ENCODE data around the gene COASY.
A peak's percentile ranks its signal among the peaks of the same experiment; 100 is the strongest.
"Not testable (repeated sequence)": the region's sequence is repeated elsewhere in the genome, so short reads cannot be mapped to it uniquely, and the experiment has no call there.

The COASY gene

DNA sequence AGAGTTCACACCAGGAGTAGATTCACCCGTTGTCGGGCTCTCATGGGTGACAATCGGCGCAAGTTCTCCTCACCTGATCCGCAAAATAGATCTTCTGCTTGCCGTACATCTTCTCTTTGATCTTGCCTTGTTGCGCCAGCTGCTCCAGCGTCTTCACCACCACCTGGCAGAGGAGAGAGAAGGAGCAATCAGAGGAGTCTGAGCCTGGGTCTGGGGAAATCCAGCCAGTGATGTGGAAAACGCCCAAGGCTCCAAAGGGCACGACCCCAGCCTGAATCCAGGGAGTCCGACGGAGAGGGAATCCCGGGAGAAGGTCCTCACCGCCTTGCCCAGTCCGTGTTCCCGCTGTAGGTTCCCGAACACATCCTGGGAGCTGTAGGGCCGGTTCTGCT lies 15.2 kb downstream of the COASY start:
- no peak for DNase-seq

DNA sequence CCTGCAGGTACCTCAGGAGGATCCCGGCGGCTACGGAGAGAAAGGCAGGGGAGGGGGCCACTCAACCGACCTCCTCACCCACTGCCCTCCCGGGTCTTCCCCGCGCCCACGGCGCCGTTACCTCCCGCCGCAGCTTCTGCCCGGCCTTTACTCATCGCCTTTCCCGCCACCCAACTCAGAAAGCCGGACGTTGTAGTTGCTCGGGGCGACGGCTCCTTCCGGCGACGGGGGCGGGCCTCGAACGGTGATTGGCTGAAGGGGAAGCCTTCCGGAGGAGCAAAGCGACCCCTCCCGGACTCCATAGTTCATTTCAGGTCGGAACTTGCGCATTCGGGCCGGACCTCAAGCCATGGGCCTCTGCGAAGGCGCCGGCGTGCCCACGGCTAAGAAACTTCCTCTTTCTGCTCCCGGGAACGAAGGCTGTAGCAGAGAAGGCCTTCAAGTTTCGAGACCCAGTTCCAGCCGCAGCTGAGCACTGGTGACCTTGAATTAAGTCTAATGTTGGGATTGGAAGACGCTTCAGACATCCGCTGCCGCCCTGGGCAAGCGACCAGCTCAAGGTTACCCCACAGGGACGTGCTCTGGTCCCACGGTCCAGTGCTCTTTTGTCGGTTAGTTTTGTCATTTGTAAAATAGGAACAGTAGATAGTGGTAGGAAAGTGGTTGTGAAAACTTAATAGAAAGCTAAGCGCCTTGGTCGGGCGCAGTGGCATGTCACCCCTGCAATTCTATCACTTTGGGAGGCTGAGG lies 15.8 kb downstream of the COASY start, which contains the start of gene PSMC3IP:
PSMC3IP (minus strand) TSS at position 198 of the 750 bp plus-strand sequence; CDS start at position 155, 43 bp downstream.
- DNase-seq: peak; percentile 94

DNA sequence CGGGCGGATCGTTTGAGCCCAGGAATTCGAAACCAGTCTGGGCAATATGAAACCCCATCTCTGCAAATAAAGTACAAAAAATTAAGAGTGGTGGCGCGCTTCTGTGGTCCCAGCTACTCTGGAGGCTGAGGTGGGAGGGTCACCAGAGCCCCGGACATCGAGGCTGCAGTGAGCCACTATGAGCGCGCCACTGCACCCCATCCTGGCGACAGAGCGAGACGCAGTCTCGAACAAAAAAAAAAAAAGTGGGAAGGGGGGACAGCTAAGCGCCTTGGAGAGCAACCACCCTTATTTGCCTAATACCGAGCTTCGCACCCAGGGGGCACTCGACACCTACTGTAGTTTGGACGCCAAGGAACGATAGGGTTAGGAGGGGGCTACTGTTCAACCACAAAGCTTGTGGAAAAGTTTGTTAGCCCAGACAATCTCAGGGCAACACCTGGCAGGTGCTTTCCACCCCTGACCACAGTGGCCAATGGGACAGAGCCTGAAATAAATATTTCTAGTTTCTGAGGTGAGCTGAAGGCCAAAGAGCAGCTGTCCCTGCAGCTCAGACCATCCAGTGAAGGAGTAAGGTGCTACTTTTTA lies 16.4 kb downstream of the COASY start:
- DNase-seq: peak; percentile 71

DNA sequence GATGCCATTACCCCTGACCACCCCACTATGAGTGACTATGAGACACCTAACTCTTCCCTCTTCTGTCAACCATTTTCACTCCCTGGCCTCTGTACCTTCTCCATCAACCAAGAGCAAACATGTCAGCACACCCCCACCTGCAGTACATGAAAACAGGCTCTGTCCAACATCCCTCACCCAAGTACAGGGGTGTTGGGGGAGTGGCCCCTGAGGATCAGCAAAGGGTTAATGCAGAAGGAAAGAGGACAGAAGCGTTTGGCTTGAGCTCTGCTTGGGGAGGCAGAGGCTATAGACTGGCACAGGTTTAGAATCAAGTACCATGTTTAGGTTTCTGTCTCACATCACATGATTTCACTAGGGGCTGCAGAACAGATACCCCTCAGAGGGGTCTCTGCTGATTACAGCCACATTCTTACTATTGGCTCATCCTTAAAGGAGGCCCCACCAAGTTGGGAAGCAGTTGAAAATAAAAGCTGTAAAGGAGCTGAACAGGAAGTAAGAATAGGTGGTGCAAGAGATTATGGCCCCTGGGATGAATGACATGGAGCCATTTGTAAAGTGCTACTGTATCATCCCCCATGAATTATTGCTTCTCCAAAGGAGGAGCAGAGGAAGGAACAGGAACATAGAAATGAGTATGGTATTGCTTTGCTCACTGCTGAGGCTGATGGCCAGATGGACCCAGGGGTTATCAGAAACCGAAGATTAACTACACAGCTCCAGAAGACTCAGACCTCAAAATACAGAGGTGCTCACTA lies 18.0 kb downstream of the COASY start:
- DNase-seq: no peak

DNA sequence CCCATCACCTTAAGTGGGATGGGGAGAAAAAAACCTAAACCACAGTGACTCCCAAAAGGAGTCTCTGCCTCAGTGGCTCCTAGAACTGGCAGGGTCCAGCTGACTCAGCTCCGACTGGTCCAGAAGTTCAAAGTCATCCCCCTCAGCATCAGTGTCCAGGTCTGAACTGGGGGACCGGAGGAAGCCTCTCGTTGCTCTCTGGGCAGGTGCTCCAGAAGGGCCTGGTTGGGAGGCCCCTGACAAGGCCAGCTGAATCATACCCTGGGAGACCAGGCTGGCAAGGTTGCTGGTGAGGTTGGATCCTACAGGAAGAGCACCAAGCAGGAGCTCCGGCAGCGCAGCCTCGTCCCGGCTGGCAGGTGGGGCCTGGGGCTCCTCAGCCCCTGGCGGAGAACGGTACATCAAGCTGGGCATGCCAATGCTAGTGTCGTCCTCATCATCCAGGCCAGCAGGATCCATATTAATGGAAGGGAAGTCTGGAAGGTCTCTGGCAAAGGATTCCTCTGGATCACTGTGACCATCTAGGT lies 19.9 kb downstream of the COASY start:
- no peak for DNase-seq

- DNase-seq: no peak
Observed at GRCh38 chr17:42584880-42585279, 22.9 kb downstream of the COASY start.

GRCh38 chr17:42585353-42585752 lies 23.4 kb downstream of the COASY start:
- DNase-seq: no peak

DNA sequence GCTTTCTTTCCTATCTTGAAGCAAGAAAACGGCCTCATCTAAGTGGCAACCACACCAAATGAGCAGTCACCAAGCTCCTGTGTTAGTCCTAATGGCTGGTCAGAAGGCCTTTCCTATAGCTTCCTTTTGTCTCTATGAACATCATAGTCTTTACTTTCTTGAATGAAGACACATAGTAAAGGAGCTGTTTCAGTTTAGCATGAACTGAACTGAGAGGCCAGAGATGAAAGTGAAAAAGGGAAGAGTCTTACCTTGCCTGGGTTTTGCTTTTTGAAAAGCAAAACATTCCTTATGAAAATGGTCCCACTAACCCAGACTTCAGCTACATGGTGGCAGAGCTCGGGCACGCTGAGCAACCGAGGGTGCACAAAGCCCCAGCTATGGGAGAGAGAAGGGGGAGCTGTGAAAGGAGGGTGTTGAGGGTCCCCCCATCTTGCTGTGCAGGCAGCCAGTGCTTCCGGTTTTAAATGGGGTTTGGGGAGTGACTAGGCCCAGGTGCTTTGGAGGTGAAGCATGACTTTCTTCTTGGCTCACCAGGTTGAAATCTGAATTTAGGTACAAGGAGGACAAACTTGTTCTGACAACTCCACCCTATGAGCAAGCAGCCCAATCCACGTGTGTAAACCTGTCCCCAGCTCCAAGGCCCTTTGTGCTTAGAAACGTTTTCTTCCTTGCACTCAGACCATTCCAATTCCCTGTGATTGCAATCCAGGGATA lies 24.7 kb downstream of the COASY start:
- no peak for DNase-seq

DNA sequence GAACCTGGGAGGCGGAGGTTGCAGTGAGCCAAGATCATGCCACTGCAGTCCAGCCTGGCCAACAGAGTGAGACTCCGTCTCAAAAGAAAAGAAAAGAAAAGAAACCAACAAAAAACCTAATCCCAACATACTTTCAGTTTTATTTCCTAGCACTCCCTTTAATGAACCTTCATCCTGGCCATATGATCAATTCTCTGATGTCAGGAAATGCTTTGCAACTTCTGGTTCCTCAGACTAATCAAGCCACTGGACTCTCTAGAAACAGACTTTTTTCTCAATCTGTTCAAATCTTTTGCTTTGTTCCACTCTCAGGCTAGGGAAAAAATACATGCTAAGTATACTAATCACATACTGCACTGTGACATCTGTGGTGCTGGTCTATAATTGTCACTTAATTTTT lies 28.9 kb downstream of the COASY start:
- DNase-seq: no peak

- DNase-seq: no peak
Observed at GRCh38 chr17:42591411-42591810, 29.5 kb downstream of the COASY start.

GRCh38 chr17:42596386-42596785 lies 34.4 kb downstream of the COASY start:
- no peak for DNase-seq

DNA sequence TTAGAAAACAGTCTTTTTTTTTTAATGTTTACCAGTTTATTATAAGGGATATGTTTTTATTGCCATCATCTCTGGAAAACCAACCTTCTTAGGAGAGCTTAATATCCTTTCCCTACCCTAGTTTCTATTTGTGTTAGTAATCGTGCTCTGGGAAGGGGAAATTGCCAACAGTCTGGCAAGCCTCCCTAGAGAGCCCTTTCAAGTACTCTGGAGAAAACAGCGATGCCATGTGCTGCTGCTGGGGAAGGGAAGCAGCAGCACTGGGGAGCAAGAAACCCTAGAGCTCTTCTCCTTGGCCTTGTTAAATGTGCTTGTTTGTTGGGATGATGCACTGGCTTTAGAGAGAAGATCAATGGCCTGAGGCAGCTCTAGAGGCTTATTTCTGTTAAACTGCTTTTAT lies 37.0 kb downstream of the COASY start:
- no peak for DNase-seq

GRCh38 chr17:42603318-42603717 lies 41.4 kb downstream of the COASY start:
- no peak for DNase-seq

DNA sequence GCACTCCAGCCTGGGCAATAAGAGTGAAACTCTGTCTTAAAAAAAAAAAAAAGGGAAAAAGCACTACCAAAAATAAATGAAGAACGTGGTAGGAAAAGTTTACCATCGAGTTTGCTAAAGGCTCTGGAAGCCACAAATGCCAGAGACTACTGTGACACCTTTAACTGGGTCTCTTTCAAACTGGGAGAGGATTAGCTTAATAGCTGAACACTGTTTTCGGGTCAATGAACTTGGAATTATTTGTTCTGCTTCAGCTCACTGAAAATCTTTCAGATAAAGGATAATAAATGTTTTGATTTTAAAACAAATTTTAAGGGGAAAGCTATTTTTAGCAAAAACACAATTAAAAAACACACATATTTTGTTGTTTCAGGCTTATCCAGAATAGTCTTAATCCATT lies 45.8 kb downstream of the COASY start:
- no peak for DNase-seq

DNA sequence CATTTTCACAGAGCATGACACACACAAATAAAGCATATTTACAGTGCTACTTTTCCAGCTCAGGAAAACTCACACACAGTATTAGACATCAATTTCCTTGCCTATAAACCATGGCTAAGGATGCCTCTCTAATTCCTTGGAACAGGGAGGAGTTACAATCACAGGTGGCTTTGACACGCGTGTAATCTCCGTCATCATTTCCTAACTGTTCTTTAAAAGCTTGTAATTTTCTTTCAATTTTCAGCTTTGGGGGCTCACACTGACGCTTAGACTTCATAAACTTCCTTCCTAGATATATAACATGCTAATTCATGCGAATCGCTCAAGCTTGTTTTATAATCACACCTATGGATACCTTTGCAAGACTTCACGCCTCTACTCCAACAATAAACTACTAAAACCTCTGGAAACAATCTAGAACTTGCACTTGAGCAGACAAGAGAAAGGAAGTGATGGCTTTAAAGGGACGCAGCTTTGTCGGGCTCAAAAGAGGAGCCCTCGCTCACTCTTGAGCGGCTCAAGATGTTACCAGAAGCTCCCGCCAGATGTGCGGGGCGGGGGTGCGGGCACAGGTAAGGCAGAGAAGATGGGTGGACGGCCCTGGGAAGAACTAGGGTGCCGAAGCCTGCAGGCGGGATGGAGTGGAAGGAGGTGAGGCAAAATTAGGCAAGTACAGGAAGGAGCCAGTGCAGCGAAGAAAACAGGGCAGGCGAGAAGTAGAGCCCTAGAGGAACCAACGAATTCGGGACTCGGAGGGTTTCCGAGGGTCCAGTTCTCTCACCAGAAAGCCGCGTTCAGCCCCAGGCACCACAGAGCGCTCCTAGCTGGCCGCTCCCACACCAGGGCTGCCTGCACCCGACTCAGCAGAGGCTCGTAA lies 46.6 kb downstream of the COASY start:
- DNase-seq: no peak

DNA sequence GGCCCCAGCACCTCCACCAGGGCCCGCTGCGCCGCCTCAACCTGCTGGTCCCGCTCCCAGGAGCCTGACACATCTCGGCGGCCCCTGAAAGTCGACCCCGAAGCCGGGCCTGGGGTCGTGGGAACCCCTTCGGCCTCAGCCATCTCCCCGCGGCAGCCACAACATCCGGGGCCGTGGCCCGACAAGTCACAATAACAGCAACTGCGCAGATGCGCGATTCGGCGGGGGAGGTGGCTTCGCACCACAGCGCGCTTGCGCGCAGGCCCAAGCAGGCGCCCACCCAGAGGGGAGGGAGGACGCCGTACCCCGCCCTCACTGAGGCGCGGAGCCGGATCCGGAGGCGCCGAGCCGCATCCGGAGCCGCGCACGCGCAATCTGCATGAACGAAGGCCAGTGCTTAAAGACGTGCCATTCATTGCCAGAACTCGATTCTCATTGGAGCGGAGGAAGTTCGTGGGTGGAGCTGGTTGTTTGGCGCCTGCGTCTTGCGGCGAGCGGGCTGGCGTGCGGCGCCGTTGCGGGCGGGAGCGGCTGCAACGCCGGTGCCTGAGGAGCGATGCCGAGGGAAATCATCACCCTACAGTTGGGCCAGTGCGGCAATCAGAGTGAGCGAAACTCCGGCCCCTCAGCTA lies 47.4 kb downstream of the COASY start, which contains the start of the genes RETREG3 and TUBG1:
RETREG3 (minus strand) TSS at position 193 of the 632 bp plus-strand sequence; CDS start at position 143, 50 bp downstream.
TUBG1 (plus strand) TSS at position 502 of the 632 bp plus-strand sequence; CDS start at position 557, 55 bp downstream.
- DNase-seq: peak; percentile 99

- not testable (repeated sequence) for DNase-seq
Observed at GRCh38 chr17:42609814-42610801, 48.2 kb downstream of the COASY start.

- no peak for DNase-seq
Observed at GRCh38 chr17:42612013-42612412, 50.1 kb downstream of the COASY start.

DNA sequence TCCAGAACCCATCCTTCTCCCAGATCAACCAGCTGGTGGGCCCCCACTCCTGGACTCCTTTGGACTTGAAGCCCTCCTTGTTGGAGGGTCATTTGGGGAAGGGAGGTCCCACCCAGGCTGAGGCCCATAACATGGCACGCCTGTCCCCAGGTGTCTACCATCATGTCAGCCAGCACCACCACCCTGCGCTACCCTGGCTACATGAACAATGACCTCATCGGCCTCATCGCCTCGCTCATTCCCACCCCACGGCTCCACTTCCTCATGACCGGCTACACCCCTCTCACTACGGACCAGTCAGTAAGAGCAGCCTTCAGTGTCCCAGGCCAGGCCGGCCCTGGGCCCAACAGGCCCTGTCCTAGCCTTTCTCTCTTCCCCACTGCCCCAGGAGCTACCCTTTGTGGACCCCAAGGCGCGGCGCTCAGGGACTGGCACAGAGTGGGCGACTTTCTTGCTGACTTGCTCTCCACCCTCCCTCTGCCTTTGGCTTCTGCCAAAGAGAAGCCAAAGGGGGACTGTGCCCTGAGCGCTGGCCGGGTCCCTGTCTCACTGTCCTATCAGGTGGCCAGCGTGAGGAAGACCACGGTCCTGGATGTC lies 51.8 kb downstream of the COASY start:
- no peak for DNase-seq
